Keratinocyte (primary cell): ENCODE measurements around the gene PLD5.

ENCODE experiments used
- CTCF ChIP-seq, 3 experiments: IDR thresholded peaks in 1 of 3; conservative IDR thresholded peaks in 1 of 3; optimal IDR thresholded peaks in 1 of 3; 2 replicates in 2 of 3; 3 replicates in 1 of 3; pipeline versions ENCODE3 to v1.5.1; 2011; ENCODE audit warnings: low read length in 3 of 3, mild to moderate bottlenecking in 3 of 3, moderate library complexity in 2 of 3, control low read depth in 1 of 3, inconsistent platforms in 1 of 3; ENCODE audit not compliant: insufficient read depth in 2 of 3; ENCODE audit errors: extremely low read depth in 1 of 3
- EZH2 ChIP-seq: IDR thresholded peaks from one replicate; pipeline ENCODE4 v1.6.1; 2012; ENCODE audit warnings: inconsistent platforms, mild to moderate bottlenecking, low read length, moderate library complexity

GRCh38 chr1:242426271-242426905 is 98.1 kb downstream of the PLD5 start:
- no peak for TF ChIP-seq CTCF (optimal IDR thresholded peaks at IDR 0.05 in 1 of 3, IDR thresholded peaks at IDR 0.05 in 1 of 3, conservative IDR thresholded peaks at IDR 0.05 in 1 of 3; ENCODE audit: extremely low read depth in 1 of 3, insufficient read depth in 2 of 3, low read length in 3 of 3)
- TF ChIP-seq EZH2 = no peak
